Astrocyte of the hippocampus (primary cell): ENCODE results near the gene MINPP1.
"Not testable (repeated sequence)": the region's sequence is repeated elsewhere in the genome, so short reads cannot be mapped to it uniquely, and the experiment has no call there.

ENCODE experiments used
- DNase-seq: peaks from one replicate; pipeline ENCODE4 v3.0.0; 2011; ENCODE audit warnings: low read depth, low spot score

Gene MINPP1, protein sequence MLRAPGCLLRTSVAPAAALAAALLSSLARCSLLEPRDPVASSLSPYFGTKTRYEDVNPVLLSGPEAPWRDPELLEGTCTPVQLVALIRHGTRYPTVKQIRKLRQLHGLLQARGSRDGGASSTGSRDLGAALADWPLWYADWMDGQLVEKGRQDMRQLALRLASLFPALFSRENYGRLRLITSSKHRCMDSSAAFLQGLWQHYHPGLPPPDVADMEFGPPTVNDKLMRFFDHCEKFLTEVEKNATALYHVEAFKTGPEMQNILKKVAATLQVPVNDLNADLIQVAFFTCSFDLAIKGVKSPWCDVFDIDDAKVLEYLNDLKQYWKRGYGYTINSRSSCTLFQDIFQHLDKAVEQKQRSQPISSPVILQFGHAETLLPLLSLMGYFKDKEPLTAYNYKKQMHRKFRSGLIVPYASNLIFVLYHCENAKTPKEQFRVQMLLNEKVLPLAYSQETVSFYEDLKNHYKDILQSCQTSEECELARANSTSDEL

DNA sequence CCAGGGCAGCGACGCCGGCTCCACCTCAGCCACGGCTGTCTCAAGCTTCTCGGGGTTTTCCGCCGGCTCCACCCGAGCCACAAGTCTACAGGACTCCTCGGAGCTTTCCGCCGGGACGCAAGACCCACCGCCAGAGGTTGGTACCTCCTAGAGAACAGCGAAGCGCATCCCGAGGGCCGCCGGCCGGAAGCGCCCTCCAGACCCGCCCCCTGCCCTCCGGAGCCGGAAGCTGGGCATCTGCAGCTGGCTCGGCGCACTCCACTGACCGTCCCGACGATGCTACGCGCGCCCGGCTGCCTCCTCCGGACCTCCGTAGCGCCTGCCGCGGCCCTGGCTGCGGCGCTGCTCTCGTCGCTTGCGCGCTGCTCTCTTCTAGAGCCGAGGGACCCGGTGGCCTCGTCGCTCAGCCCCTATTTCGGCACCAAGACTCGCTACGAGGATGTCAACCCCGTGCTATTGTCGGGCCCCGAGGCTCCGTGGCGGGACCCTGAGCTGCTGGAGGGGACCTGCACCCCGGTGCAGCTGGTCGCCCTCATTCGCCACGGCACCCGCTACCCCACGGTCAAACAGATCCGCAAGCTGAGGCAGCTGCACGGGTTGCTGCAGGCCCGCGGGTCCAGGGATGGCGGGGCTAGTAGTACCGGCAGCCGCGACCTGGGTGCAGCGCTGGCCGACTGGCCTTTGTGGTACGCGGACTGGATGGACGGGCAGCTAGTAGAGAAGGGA is at the start of gene MINPP1:
MINPP1 (plus strand) TSS at position 254 of the 726 bp plus-strand sequence; CDS start at position 277, 23 bp downstream.
- DNase-seq: peak; percentile 92

DNA sequence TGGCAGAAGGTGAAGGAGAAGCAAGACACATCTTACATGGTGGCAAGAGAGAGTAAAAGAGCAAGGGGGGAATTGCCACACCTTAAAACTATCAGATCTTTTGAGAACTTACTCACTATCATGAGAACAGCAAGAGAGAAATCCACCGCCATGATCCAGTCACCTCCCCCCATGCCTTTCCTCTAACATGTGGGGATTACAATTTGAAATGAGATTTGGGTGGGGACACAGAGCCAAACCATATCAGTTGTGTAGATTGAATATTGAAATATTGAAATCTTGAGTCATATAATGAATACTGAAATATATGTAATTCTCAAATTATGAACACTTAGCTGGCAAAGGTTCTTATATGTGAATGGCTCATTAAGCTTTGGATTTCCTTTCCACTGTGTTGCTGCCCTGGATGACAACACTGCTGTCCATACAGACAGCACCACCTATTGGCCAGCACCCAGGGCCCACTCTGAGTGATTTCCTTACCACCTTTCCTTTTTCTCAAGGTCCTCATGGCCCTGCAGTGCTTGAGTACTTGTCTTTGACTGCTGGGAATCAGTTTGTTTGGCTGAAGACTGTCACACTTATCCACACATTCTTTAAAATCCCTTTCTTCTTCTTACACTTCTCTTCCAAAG is 48.0 kb upstream of the MINPP1 start:
- not testable (repeated sequence) for DNase-seq

DNA sequence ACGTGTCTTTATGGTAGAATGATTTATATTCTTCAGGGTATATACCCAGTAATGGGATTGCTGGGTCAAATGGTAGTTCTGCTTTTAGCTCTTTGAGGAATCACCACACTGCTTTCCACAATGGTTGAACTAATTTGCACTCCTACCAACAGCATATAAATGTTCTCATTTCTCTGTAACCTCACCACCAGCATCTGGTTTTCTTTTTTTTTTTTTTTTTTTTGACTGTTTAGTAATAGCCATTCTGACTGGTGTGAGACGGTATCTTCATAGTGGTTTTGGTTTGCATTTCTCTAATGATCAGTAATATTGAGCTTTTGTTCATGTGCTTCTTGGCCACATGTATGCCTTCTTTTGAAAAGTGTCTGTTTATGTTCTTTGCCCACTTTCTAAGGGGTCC is 42.9 kb upstream of the MINPP1 start:
- DNase-seq: not testable (repeated sequence)

DNA sequence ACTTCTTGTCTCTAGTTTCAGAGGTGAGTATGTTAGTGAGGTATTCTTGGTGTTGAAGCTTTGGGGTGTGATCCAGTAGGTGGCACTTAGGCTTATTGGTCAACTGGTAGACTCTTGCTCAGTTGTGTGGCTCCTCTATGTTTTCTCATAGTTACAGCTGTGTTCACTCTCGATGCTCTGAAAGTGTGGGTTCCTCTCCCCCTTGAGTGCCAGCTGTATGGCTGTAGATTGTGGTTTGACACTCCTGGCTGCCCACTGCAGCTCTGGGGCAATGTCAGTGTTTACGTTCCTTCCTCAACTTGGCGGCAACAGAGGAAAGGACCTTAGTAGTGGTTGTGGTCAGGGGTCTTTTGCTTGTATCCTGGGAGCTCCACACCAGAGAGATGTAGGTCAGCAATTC is 37.8 kb upstream of the MINPP1 start:
- DNase-seq: not testable (repeated sequence)

DNA sequence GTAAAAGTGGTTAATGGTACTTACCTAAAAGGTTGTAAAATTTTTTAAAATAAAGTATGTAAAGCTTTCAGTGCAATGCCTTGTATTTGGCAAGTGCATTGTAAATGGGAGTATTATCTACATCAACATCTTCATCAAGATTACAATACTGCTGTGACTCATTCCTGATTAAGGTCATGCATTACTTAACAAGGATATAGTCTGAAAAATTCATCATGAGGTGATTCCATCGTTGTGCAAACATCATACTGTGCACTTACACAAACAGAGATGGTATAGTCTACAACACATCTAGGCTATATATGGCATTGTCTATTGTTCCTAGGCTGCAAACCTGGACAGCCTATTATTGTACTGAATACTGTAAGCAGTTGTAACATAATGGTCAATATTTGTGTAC is 16.0 kb upstream of the MINPP1 start:
- DNase-seq: not testable (repeated sequence)

DNA sequence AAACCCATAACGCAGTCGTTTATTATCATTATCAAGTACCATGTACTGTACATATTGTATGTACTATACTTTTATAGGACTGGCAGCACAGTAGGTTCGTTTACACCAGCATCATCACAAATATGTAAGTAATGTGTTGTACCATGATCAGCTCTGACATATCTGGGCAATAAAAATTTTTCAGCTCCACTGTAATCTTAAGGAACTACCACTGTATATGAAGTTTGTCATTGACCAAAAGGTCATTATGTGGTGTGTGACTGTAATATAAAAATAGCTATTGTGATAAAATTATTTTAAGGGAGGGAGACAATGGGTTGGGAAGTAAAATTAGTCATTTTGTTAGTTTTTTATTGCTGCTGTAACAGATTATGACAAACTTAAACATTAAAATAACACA is 14.4 kb upstream of the MINPP1 start:
- not testable (repeated sequence) for DNase-seq

DNA sequence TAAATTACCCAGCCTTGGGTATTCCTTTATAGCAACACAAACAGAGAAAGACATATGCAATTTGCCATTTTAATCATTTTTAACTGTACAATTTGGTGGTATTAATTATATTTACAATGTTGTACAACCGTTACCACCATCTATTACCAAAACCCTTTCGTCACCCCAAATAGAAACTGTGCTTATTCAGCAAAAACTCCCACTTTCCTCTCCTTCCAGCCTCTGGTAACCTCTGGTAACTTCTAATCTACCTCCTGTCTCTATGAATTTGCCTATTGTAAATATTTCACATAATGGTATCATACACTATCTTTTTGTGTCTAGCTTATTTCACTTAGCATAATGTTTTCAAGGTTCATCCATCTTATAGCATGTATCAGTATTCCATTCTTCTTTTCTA is 12.2 kb upstream of the MINPP1 start:
- not testable (repeated sequence) for DNase-seq

DNA sequence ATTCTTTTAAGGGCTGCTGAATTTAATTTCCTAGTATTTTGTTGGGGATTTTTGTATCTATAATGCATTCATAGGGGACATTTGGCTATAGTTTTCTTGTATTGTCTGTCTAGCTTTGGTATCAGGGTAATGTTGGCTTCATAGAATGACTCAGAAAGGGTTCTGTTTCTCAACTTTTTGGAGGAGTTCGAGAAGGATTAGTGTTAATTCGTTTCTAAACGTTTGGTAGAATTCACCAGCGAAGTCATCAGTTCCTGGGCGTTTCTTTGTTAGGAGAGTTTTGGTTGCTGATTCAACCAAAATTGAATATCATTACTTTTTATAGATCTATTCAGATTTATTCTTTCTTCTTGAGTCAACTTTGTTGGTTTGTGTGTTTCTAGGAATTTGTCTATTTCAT is 9.2 kb upstream of the MINPP1 start:
- DNase-seq: not testable (repeated sequence)

DNA sequence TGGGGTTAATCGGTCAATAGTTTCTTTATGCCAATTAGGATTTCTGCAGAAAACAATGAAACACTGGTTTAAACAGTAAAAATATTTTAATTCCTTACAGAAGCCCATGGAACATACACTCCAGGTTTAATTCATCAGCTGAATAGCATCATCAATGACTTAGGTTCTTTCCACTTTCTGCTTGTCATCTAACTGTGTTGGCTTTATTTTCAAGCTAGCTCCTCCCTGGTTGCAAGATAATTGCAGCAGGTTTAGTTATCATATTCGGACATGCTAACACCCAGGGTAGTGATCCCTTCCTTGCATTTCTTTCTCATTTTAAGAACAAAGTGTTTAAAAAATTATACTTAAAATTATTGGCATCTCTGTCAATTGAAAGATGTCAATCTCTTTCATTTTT is 7.3 kb upstream of the MINPP1 start:
- not testable (repeated sequence) for DNase-seq

DNA sequence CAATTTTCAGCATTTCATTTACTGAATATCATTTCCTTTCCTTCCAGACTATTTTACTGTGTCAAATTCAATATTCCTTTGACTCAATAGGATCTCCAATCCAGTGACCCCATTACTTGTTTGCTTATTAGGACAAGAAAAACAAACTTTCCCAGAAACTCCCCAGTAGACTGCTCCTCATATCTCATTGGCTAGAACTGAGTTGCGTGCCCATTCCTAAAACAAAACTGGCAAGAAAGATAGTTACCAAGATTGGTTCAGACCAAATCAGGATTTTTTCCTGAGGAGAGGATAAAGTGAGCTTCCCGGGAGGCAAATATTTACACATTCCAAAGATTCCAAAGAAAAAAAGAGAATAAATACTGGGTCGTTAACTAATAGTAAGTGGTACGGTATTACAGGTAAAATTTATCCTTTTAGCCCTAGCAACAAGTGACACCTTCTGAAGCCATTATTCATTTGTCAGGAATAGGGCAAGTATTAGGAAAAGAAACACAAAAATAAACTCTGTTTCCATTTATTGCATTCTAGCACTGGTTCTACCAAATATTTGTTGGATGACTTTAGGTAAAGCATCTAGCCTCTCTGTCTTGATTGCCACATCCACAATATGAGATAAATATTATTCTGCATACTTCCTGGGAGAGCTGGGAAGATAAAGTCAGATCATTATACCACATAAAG is 6.4 kb upstream of the MINPP1 start:
- DNase-seq: not testable (repeated sequence)

DNA sequence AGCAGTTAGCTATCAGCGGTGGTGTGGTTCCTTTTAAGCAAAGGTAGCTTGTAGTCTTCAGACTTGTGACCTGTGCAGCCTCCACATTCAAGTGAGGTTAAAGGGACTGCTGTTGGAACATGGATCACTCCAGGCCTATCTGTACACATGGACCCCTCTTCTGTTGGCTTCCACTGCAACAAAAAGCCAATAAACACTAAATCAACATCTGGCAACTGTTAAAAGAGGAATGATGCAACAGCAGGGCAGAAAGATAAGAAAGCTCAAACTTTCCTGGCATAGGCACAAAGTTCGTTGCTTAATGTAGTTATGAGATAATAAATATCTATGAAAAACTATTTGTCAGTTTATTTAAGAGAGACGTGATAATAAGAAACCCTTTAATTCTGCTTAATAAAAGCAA is 4.0 kb upstream of the MINPP1 start:
- DNase-seq: no peak

DNA sequence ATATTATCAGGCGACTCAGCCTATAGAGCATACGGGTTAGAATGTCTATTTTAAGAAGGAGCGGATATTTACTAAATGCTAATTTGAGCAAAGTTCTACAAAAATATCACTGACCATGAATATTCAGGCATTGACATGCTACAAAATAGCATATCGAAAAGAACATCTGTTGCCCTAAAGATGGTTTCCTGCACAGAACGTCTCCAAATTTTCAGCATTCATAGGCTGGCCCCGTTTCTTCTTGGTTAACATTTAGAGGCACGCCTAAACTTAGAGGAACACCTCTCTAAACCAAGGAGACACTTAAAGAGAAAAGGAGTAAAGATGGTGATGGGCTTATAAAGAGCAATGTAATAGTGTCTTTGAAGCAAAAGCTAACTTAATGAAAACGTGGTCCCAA is 1.3 kb upstream of the MINPP1 start:
- no peak for DNase-seq

DNA sequence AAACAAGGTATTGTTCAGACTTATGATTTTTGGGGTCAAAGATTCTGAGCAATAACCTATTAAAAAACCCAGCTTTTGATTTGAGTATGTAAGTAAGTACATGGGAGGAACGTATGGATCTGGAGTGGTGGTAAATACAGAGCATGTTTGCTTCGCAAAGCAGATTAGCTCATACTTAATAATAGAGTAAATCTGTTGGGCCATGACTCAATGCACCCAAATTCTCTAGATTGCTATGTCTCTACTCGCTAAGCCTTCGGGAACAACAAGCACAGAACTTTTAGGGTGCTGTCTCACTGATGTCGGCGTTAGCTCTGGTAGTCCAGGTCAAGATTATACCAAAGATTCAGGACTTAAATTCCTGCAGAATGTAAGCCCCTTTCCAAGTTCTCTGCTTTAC is 807 bp upstream of the MINPP1 start:
- DNase-seq: no peak

DNA sequence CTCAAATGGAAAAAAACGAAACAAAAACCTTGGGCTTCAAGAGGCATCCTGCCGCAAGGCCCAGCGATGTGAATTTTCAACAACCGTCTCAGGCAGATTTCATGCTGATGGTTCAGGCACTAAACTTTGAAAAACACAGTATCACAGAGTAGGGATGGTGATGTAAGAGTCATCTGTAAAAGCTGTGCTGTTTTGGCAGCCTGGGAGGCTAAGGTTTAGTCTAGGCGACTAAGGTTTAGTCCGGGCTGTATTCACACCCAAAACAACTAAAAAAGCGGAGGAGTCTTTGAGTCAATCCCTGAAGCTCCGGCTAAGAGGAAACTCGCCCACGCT is 420 bp upstream of the MINPP1 start:
- DNase-seq: no peak

DNA sequence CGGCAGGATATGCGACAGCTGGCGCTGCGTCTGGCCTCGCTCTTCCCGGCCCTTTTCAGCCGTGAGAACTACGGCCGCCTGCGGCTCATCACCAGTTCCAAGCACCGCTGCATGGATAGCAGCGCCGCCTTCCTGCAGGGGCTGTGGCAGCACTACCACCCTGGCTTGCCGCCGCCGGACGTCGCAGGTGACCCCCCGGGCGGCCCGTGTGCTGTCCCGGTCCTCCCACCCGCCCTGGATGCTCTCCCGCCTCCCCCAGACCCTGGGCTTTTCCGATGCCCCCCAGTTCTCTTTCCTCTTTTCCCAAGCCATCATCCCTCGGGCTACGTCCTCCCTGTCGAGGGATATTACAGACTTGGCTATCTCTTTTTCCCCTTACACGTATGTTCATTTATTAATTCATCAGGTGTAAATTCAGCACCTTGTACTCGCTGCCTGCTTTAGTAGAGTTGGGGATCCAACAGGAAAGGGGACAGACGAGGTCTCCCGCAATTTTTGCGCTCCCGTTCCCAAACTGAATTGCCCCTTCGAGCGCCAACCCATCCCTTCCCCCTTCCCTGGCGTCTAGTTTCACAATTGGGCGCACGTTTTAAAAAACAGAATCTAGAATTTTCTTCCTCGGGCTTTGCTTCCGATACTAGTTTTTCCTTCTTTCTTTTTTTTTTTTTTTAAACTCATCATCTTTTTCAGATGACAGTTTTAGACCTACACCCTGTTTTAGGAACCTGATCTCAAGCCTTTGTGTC is 846 bp downstream of the MINPP1 start:
- peak; percentile 77 for DNase-seq

DNA sequence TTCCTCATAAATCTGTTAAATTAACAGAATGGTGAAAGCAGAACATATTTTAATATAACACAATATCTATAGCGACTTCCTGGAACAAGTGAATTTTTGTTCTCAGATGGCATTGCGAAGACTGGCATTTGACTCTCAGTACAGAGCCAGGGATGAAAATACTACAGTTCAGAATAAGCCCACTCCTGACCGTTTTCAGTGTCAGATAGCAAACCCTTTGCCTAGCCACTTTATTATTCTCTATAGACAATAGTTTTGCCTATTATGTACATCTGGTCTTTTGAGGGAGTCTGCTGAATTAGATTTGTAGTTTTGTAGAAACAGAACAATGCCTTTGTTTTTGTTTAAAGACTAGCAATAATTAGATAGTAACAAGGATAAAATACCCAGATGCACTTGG is 2.3 kb downstream of the MINPP1 start:
- DNase-seq: no peak

DNA sequence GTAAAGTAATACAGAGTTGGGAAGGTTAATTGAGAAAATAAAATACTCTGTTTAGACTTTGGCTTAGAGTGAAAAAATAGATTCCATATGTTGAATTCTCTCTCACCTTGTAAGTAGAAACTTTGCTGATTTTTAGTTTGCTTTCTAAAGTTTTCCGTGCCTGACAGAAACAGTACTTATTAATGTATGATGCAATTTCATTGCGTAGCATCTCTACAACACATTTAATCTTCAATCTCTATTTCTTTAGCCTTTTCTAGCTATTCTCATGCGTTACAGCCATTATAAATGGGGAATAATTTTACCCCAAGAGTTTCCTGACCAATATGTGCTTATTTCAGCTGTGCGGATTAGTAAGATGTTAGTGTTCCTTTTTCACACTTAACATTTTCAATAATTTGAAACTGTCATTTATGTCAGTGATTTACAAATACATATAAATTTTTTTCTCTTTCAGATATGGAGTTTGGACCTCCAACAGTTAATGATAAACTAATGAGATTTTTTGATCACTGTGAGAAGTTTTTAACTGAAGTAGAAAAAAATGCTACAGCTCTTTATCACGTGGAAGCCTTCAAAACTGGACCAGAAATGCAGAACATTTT is 3.3 kb downstream of the MINPP1 start:
- DNase-seq: no peak

DNA sequence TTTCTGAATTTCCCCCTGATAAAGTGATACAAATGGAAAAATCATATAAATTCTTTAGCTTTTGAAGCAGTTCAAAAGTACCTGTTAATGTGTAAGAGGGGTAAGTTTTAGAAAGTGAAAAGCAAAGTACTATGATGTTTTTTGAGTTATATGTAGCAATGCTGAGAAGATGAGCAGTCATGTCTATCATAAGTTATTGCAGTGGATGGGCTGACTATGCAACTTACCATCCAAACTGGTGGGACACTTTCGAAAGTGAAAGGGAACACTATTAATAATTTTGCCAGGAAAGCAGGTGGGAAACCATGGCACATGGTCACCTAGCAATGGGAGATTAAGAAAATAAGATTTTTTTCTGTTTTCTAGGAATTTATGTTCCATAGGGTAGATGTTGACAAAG is 4.1 kb downstream of the MINPP1 start:
- DNase-seq: no peak

DNA sequence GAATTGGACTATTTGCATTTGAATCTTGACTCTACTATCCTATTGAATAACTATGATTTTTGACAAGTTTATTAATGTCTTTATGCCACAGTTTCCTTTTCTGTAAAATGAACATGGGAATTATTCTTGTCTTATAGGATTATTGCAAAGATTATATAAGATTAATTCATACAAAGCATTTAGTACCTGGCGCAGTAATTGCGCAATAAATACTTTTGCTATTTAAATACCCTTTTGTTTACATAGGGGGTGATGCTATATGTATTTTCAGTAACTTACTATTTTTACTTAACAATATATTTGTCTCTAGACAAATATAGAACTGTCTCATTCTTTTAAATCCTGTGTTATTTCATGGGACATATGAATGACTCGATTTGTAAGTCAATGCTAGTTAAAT is 5.3 kb downstream of the MINPP1 start:
- no peak for DNase-seq

DNA sequence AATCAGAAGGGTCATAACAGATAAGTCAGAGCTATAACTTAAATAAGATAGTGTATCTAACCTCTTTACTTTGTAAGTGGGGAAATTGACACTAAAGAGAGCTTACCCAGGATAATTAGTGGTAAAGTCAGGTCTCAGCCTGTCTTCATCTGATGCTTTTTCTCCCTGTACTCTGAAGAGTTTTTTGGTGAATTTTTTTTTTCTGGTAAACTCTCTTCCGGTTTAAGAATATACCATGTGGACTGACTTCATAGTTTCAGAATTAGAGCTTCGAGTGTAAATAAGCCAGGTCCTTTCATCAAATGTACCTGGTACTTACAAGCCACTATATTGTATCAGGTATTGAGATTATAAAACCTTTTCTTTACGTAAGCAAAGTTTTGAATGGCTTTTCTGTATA is 6.8 kb downstream of the MINPP1 start:
- DNase-seq: no peak

DNA sequence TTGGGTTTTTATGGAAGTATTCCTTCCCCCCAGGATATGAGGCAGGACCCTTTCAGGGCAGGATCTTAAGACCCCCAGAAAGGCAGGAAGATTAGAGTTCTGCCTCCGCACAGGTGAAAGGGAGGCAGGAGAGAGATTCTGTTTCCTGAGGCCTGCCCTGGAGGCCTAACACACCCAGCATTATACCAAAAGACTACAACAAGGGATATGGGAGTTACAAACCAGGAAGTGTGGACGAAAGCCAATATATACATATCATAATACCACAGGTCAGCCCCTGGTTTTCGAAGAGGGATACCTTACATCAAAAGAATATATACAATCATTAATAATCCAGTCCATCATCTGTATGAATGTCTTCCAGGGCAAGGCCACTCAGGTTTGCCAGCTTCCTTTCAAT is 14.2 kb downstream of the MINPP1 start:
- no peak for DNase-seq
